HCT116 (cell line): ENCODE data around the gene IL1RAPL1. TPM values are rescaled to one million over a fixed set of nuclear protein-coding genes. Genes with fewer than 3 reads are reported as not detected.
"Not testable (repeated sequence)": the region's sequence is repeated elsewhere in the genome, so short reads cannot be mapped to it uniquely, and the experiment has no call there.

ENCODE experiments used
- ATAC-seq: fragments of 200-7000 bp; cut with Tn5 transposase; 2 replicates; pipeline ENCODE4 v1.9.1; 2020; ENCODE audit warnings: mild to moderate bottlenecking, moderate library complexity
- BruUV-seq: library from RNA; stranded (reverse); fragments of 400-500 nt; replicated peaks from 2 replicates; lab custom pipeline; 2021; lab: Mats Ljungman, UMichigan
- CTCF ChIA-PET: fragments of 300-600 bp; sonication (Branson Sonifier 250); formaldehyde crosslinking; loops from one replicate; lab custom pipeline; 2021; ENCODE audit warnings: antibody characterized with exemption; lab: Charles Lee
- POLR2A ChIA-PET: fragments of 300-600, 350-600 bp; sonication (Branson Sonifier 250); formaldehyde crosslinking; loops from one replicate; lab custom pipeline; 2021; ENCODE audit warnings: antibody characterized with exemption; lab: Charles Lee
- RAD21 ChIA-PET, 2 experiments: fragments of 300-600 bp; sonication (Branson Sonifier 250); formaldehyde crosslinking; loops; one replicate each; lab custom pipeline; 2023; ENCODE audit warnings: low total read pairs in 2 of 2; ENCODE audit not compliant: uncharacterized antibody in 2 of 2, unreplicated experiment in 2 of 2, low non-redundant PET in 1 of 2; lab: Charles Lee
- DNase-seq: peaks from one replicate; pipeline ENCODE4 v3.0.0-alpha.2; 2010; ENCODE audit warnings: low read depth, low spot score
- H2AFZ ChIP-seq: fragments of 200-600 bp; shearing (Covaris generic), sonication (generic); 2 replicates; pipeline ENCODE4 v1.6.1; 2017; ENCODE audit warnings: low read depth, mixed run types, mixed read lengths, antibody characterized with exemption, low read length; ENCODE audit not compliant: poor library complexity, severe bottlenecking
- H3K27ac ChIP-seq: 2 replicates; pipeline ENCODE4 v1.5.1; 2012; ENCODE audit warnings: low read depth, low read length
- H3K27me3 ChIP-seq: fragments of 200-600 bp; sonication (generic); 2 replicates; pipeline ENCODE4 v1.6.1; 2016; ENCODE audit warnings: mixed run types, low read length, mixed read lengths; ENCODE audit not compliant: insufficient read depth
- H3K36me3 ChIP-seq, 2 experiments: fragments of 200-500 bp in 1 of 2; fragments of 200-600 bp in 1 of 2; sonication (Bioruptor generic) in 1 of 2; sonication (generic) in 1 of 2; 2 replicates each; pipeline versions ENCODE4 v1.5.1 to v1.6.1; 2014 to 2016; ENCODE audit warnings: low read length in 2 of 2, inconsistent platforms in 1 of 2, mixed read lengths in 1 of 2, mixed run types in 1 of 2; ENCODE audit not compliant: insufficient read depth in 2 of 2, control insufficient read depth in 1 of 2
- H3K4me1 ChIP-seq, 2 experiments: fragments of 200-600 bp in 1 of 2; sonication (generic) in 1 of 2; 2 replicates each; pipeline versions ENCODE4 v1.5.1 to v1.6.1; 2012 to 2017; ENCODE audit warnings: low read length in 2 of 2, inconsistent platforms in 1 of 2, mild to moderate bottlenecking in 1 of 2, mixed read lengths in 1 of 2, mixed run types in 1 of 2, moderate library complexity in 1 of 2; ENCODE audit not compliant: insufficient read depth in 2 of 2, control insufficient read depth in 1 of 2
- H3K4me2 ChIP-seq: fragments of 200-600 bp; sonication (generic); 2 replicates; pipeline ENCODE4 v1.6.1; 2017; ENCODE audit warnings: mixed run types, low read length, mixed read lengths
- H3K4me3 ChIP-seq, 2 experiments: fragments of 200-600 bp in 1 of 2; sonication (generic) in 1 of 2; replicated peaks in 1 of 2; 2 replicates each; pipeline ENCODE4 v1.5.1; 2011 to 2016; ENCODE audit warnings: low read length in 2 of 2, control low read depth in 1 of 2, low read depth in 1 of 2, mild to moderate bottlenecking in 1 of 2, mixed read lengths in 1 of 2, mixed run types in 1 of 2
- H3K79me2 ChIP-seq: fragments of 200-600 bp; sonication (generic); 2 replicates; pipeline ENCODE4 v1.6.1; 2017; ENCODE audit warnings: mild to moderate bottlenecking, mixed run types, low read length, moderate library complexity, mixed read lengths; ENCODE audit not compliant: insufficient read depth
- H3K9ac ChIP-seq: fragments of 200-600 bp; sonication (generic); 2 replicates; pipeline ENCODE4 v1.6.1; 2016; ENCODE audit warnings: low read length, mixed read lengths
- H3K9me2 ChIP-seq: fragments of 200-600 bp; sonication (generic), shearing (Covaris generic); 2 replicates; pipeline ENCODE4 v1.6.1; 2017; ENCODE audit warnings: mixed run types, mild to moderate bottlenecking, moderate library complexity; ENCODE audit not compliant: insufficient read depth
- H3K9me3 ChIP-seq, 2 experiments: fragments of 200-500 bp in 1 of 2; fragments of 200-600 bp in 1 of 2; sonication (Bioruptor generic) in 1 of 2; sonication (generic) in 1 of 2; 2 replicates each; pipeline ENCODE4 v1.6.1; 2014 to 2017; ENCODE audit warnings: low read length in 2 of 2, mixed read lengths in 2 of 2, inconsistent platforms in 1 of 2, low read depth in 1 of 2, mild to moderate bottlenecking in 1 of 2, mixed run types in 1 of 2, moderate library complexity in 1 of 2; ENCODE audit not compliant: control insufficient read depth in 1 of 2, insufficient read depth in 1 of 2
- H4K20me1 ChIP-seq: fragments of 200-600 bp; sonication (generic), shearing (Covaris generic); 2 replicates; pipeline ENCODE4 v1.6.1; 2017; ENCODE audit warnings: mixed run types, mild to moderate bottlenecking, moderate library complexity; ENCODE audit not compliant: insufficient read depth
- CBX3 ChIP-seq: IDR thresholded peaks from 2 replicates; pipeline ENCODE4 v1.6.1; 2012; ENCODE audit warnings: low read depth
- CEBPB ChIP-seq: IDR thresholded peaks from 2 replicates; pipeline ENCODE4 v1.6.1; 2012; ENCODE audit warnings: low read depth
- EGR1 ChIP-seq: IDR thresholded peaks from 2 replicates; pipeline ENCODE4 v1.6.1; 2012; ENCODE audit warnings: low read depth
- ELF1 ChIP-seq: IDR thresholded peaks from 2 replicates; pipeline ENCODE4 v1.6.1; 2012; ENCODE audit warnings: low read depth, borderline replicate concordance
- EZH2 ChIP-seq: fragments of 200-600 bp; sonication (generic); IDR thresholded peaks from 2 replicates; pipeline ENCODE4 v1.6.1; 2017; ENCODE audit warnings: antibody characterized with exemption, mixed run types
- EZH2phosphoT487 ChIP-seq: fragments of 200-600 bp; IDR thresholded peaks from 2 replicates; pipeline ENCODE4 v1.6.1; 2018; ENCODE audit warnings: antibody characterized with exemption, borderline replicate concordance
- JUND ChIP-seq: IDR thresholded peaks from 2 replicates; pipeline ENCODE4 v1.6.1; 2012
- POLR2A ChIP-seq: IDR thresholded peaks from 2 replicates; pipeline ENCODE4 v1.7.0; 2011; ENCODE audit warnings: borderline replicate concordance; ENCODE audit not compliant: insufficient read depth, insufficient read length; ENCODE audit errors: extremely low read depth
- POLR2AphosphoS5 ChIP-seq: IDR thresholded peaks from 2 replicates; pipeline ENCODE4 v1.6.1; 2011; ENCODE audit warnings: mild to moderate bottlenecking, low read depth, low read length, moderate library complexity
- RAD21 ChIP-seq: IDR thresholded peaks from 2 replicates; pipeline ENCODE4 v1.6.1; 2012; ENCODE audit warnings: low read depth, mild to moderate bottlenecking
- SIN3A ChIP-seq: IDR thresholded peaks from 2 replicates; pipeline ENCODE4 v1.6.1; 2012; ENCODE audit warnings: low read depth
- TCF7L2 ChIP-seq: IDR thresholded peaks from 2 replicates; pipeline ENCODE4 v1.7.0; 2011; ENCODE audit warnings: borderline replicate concordance, inconsistent platforms; ENCODE audit not compliant: insufficient read depth, insufficient read length; ENCODE audit errors: extremely low read depth
- YY1 ChIP-seq: IDR thresholded peaks from 2 replicates; pipeline ENCODE4 v1.6.1; 2011; ENCODE audit warnings: low read length, low read depth, moderate library complexity, mild to moderate bottlenecking; ENCODE audit not compliant: insufficient replicate concordance; ENCODE audit errors: extremely low read depth
- ZFX ChIP-seq: fragments of 450-650 bp; IDR thresholded peaks from 2 replicates; pipeline ENCODE4 v1.6.1; 2017
- ZNF274 ChIP-seq: fragments of 200-500 bp; sonication (Bioruptor generic); IDR thresholded peaks from 2 replicates; pipeline ENCODE4 v1.6.1; 2014; ENCODE audit warnings: mild to moderate bottlenecking, low read depth, low read length, inconsistent platforms
- intact Hi-C: fragments of 100-400 bp; cut with micrococcal nuclease; formaldehyde crosslinking; loops from 2 replicates; pipeline ENCODE4 v1.10.0; 2022
- total RNA-seq: library from RNA; stranded (reverse); gene quantifications from one replicate; pipeline ENCODE4 v1.2.1, GENCODE V29; 2021; ENCODE audit not compliant: unreplicated experiment
- TF ChIP-seq, protein P1 (sequence below): IDR thresholded peaks from 2 replicates; pipeline ENCODE4 v1.6.1; 2012; ENCODE audit warnings: low read depth
- TF ChIP-seq, protein P2 (sequence below), 3 experiments: fragments of 200-600 bp in 1 of 3; sonication (generic) in 1 of 3; IDR thresholded peaks in 2 of 3; conservative IDR thresholded peaks in 1 of 3; 2 replicates each; pipeline ENCODE4 v1.5.1; 2012 to 2017; ENCODE audit warnings: low read depth in 2 of 3, low read length in 2 of 3, antibody characterized with exemption in 1 of 3, borderline replicate concordance in 1 of 3, control low read depth in 1 of 3, mild to moderate bottlenecking in 1 of 3, mixed read lengths in 1 of 3, mixed run types in 1 of 3, moderate library complexity in 1 of 3; ENCODE audit not compliant: insufficient read depth in 1 of 3
- TF ChIP-seq, protein P3 (sequence below): IDR thresholded peaks from 2 replicates; pipeline ENCODE4 v1.6.1; 2012

The IL1RAPL1 gene
- total RNA-seq, 1 experiment from 2014 or later = 2.8 TPM

DNA sequence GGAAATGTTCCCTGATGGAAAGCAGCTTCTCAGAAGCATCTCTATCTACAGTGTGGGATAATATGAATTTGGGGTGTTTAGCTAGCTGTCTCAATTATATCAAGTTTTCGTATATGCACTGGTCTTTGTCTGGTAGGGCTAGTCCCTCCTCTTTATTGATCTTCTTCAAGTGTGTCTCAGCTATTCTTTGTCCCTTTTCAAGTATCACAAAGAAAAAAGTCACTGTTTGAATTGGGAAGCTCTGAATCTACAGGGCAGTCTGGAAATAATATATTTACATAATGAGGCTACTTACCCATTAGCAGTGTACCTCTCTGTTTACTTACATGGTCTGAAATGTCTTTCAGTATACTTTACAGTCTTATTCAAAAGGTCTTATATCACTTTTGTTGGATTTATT is 526.0 kb downstream of the IL1RAPL1 start:
- H3K79me2 ChIP-seq = no peaks in the 10 kb centered on the region
- ChIA-PET CTCF (no interaction called here), POLR2A (no interaction called here), RAD21 (no interaction called here)
- H4K20me1 ChIP-seq = no peaks in the 10 kb centered on the region
- no peaks in the 10 kb centered on the region for H3K36me3 ChIP-seq
- intact Hi-C loops = no loop called here
- no peaks in the 10 kb centered on the region for H3K9me2 ChIP-seq
- ATAC-seq = no peak
- H3K27me3 ChIP-seq = no peaks in the 10 kb centered on the region
- TF ChIP-seq, protein P1, sequence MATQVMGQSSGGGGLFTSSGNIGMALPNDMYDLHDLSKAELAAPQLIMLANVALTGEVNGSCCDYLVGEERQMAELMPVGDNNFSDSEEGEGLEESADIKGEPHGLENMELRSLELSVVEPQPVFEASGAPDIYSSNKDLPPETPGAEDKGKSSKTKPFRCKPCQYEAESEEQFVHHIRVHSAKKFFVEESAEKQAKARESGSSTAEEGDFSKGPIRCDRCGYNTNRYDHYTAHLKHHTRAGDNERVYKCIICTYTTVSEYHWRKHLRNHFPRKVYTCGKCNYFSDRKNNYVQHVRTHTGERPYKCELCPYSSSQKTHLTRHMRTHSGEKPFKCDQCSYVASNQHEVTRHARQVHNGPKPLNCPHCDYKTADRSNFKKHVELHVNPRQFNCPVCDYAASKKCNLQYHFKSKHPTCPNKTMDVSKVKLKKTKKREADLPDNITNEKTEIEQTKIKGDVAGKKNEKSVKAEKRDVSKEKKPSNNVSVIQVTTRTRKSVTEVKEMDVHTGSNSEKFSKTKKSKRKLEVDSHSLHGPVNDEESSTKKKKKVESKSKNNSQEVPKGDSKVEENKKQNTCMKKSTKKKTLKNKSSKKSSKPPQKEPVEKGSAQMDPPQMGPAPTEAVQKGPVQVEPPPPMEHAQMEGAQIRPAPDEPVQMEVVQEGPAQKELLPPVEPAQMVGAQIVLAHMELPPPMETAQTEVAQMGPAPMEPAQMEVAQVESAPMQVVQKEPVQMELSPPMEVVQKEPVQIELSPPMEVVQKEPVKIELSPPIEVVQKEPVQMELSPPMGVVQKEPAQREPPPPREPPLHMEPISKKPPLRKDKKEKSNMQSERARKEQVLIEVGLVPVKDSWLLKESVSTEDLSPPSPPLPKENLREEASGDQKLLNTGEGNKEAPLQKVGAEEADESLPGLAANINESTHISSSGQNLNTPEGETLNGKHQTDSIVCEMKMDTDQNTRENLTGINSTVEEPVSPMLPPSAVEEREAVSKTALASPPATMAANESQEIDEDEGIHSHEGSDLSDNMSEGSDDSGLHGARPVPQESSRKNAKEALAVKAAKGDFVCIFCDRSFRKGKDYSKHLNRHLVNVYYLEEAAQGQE = no peak
- TF ChIP-seq RAD21 = no peak
- no peak for TF ChIP-seq CEBPB
- no peak for TF ChIP-seq EGR1
- TF ChIP-seq EZH2 = no peak
- TF ChIP-seq, protein P2, sequence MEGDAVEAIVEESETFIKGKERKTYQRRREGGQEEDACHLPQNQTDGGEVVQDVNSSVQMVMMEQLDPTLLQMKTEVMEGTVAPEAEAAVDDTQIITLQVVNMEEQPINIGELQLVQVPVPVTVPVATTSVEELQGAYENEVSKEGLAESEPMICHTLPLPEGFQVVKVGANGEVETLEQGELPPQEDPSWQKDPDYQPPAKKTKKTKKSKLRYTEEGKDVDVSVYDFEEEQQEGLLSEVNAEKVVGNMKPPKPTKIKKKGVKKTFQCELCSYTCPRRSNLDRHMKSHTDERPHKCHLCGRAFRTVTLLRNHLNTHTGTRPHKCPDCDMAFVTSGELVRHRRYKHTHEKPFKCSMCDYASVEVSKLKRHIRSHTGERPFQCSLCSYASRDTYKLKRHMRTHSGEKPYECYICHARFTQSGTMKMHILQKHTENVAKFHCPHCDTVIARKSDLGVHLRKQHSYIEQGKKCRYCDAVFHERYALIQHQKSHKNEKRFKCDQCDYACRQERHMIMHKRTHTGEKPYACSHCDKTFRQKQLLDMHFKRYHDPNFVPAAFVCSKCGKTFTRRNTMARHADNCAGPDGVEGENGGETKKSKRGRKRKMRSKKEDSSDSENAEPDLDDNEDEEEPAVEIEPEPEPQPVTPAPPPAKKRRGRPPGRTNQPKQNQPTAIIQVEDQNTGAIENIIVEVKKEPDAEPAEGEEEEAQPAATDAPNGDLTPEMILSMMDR (IDR thresholded peaks at IDR 0.05 in 2 of 3, conservative IDR thresholded peaks at IDR 0.05 in 1 of 3; ENCODE audit: borderline replicate concordance in 1 of 3, insufficient read depth in 1 of 3, low read depth in 2 of 3, low read length in 2 of 3) = no peak
- no peak for TF ChIP-seq ZNF274
- TF ChIP-seq ELF1 = no peak
- TF ChIP-seq TCF7L2 = no peak
- no peak for TF ChIP-seq SIN3A
- TF ChIP-seq YY1 = no peak
- no peak for TF ChIP-seq CBX3
- no peak for TF ChIP-seq POLR2A
- no peak for TF ChIP-seq POLR2AphosphoS5
- no peak for TF ChIP-seq JUND
- TF ChIP-seq, protein P3, sequence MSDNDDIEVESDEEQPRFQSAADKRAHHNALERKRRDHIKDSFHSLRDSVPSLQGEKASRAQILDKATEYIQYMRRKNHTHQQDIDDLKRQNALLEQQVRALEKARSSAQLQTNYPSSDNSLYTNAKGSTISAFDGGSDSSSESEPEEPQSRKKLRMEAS = no peak
- no peak for TF ChIP-seq ZFX
- no peak for TF ChIP-seq EZH2phosphoT487
- TF ChIP-seq, all 23 proteins: peak for 0
- H3K27ac ChIP-seq = no peak overlapping the region
- no TSS peak for BruUV-seq
- no peak for DNase-seq
- H3K9me3 ChIP-seq = no peaks in the 10 kb centered on the region
- no peaks in the 10 kb centered on the region for H3K4me1 ChIP-seq
- no peak overlapping the region for H3K4me3 ChIP-seq
- no peak overlapping the region for H3K9ac ChIP-seq
- H3K4me2 ChIP-seq = no peak overlapping the region
- H2AFZ ChIP-seq = no peak overlapping the region

DNA sequence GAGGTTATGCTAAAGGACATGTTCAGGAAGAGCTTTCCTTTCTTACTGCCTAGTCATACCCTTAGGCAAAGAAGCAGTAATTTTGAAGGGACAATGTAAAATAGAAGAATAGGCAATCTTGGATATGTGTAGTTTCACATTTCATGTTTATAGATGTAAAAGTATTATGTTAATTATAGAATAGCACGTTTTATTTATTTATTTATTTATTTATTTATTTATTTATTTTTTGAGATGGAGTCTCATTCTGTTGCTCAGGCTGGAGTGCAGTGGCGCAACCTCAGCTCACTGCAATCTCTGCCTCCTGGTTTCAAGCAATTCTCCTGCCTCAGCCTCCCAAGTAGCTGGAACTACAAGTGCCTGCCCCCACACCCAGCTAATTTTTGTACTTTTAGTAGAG is 535.6 kb downstream of the IL1RAPL1 start:
- CTCF ChIA-PET, H3K36me3 ChIP-seq, H3K4me1 ChIP-seq, DNase-seq, RAD21 ChIA-PET, H3K9me2 ChIP-seq, H3K27me3 ChIP-seq, H3K4me2 ChIP-seq, ATAC-seq, intact Hi-C loops, H3K9me3 ChIP-seq, POLR2A ChIA-PET, H3K4me3 ChIP-seq, H3K79me2 ChIP-seq, H2AFZ ChIP-seq, H3K27ac ChIP-seq, H3K9ac ChIP-seq, H4K20me1 ChIP-seq, BruUV-seq: not testable (repeated sequence)
